HG02763 (cell line): ENCODE data around the gene C9orf153.
"Not testable (repeated sequence)": the region's sequence is repeated elsewhere in the genome, so short reads cannot be mapped to it uniquely, and the experiment has no call there.

Experiments used
- ATAC-seq: cut with Tn5 transposase; IDR thresholded peaks from one replicate; pipeline ENCODE4 v1.9.1; 2021; ENCODE audit warnings: mild to moderate bottlenecking, moderate library complexity; ENCODE audit not compliant: unreplicated experiment

The C9orf153 gene

GRCh38 chr9:86259557-86259956 is at the start of gene C9orf153:
Gene C9orf153 (minus strand): TSS chr9:86259657. CDS start chr9:86229603, 30,054 bp downstream.
- ATAC-seq = no peak

- ATAC-seq = no peak
These were observed 49.2 kb upstream of the C9orf153 start for GRCh38 chr9:86308687-86309086.

GRCh38 chr9:86304236-86304730 is 44.8 kb upstream of the C9orf153 start:
- ATAC-seq = no peak

- ATAC-seq = no peak
These were observed 44.0 kb upstream of the C9orf153 start for GRCh38 chr9:86303316-86303975.

- ATAC-seq = no peak
These were observed 42.2 kb upstream of the C9orf153 start for GRCh38 chr9:86301686-86302085.

- no peak for ATAC-seq
These were observed 41.2 kb upstream of the C9orf153 start for GRCh38 chr9:86300701-86301100.

- ATAC-seq = no peak
These were observed 39.4 kb upstream of the C9orf153 start for GRCh38 chr9:86298873-86299272.

GRCh38 chr9:86290341-86290740 is 30.9 kb upstream of the C9orf153 start:
- not testable (repeated sequence) for ATAC-seq

- no peak for ATAC-seq
These were observed 29.2 kb upstream of the C9orf153 start for GRCh38 chr9:86288499-86289198.

- no peak for ATAC-seq
These were observed 27.6 kb upstream of the C9orf153 start for GRCh38 chr9:86287013-86287412.

GRCh38 chr9:86286278-86286677 is 26.8 kb upstream of the C9orf153 start:
- ATAC-seq = no peak

- ATAC-seq = no peak
These were observed 25.8 kb upstream of the C9orf153 start for GRCh38 chr9:86285261-86285660.

- ATAC-seq = peak; percentile 12
These were observed 23.6 kb upstream of the C9orf153 start for GRCh38 chr9:86282979-86283535.

GRCh38 chr9:86282077-86282978 is 22.9 kb upstream of the C9orf153 start, which contains the start of gene ISCA1:
Gene ISCA1 (minus strand): TSS chr9:86282538. CDS start chr9:86282458, 80 bp downstream.
- ATAC-seq = peak; percentile 87

GRCh38 chr9:86281593-86282076 is 22.2 kb upstream of the C9orf153 start:
- peak; percentile 1 for ATAC-seq

GRCh38 chr9:86280580-86280979 is 21.1 kb upstream of the C9orf153 start:
- ATAC-seq = no peak

- ATAC-seq = no peak
These were observed 20.4 kb upstream of the C9orf153 start for GRCh38 chr9:86279839-86280238.

- no peak for ATAC-seq
These were observed 17.6 kb upstream of the C9orf153 start for GRCh38 chr9:86277072-86277471.

GRCh38 chr9:86275962-86276361 is 16.5 kb upstream of the C9orf153 start:
- ATAC-seq = no peak

GRCh38 chr9:86274821-86275643 is 15.6 kb upstream of the C9orf153 start:
- no peak for ATAC-seq
